ENCODE results near the gene ARL16.

ARL16 gene

GRCh38 chr17:81714412-81715106, 31.0 kb upstream of the ARL16 start:
- TF ChIP-seq CEBPB (IDR thresholded peaks at IDR 0.05) (no peak), EP300 (IDR thresholded peaks at IDR 0.05; ENCODE audit: borderline replicate concordance) (no peak), NFIC (IDR thresholded peaks at IDR 0.05) (no peak), TEAD4 (IDR thresholded peaks at IDR 0.05) (no peak), TAF1 (IDR thresholded peaks at IDR 0.05; ENCODE audit: low read depth) (no peak), CREB1 (IDR thresholded peaks at IDR 0.05; ENCODE audit: low read depth) (no peak), REST (IDR thresholded peaks at IDR 0.05; ENCODE audit: low read depth) (no peak), MAX (IDR thresholded peaks at IDR 0.05) (no peak), FOXM1 (IDR thresholded peaks at IDR 0.05; ENCODE audit: borderline replicate concordance, low read depth) (no peak), YY1 (IDR thresholded peaks at IDR 0.05; ENCODE audit: low read depth) (no peak)

- TF ChIP-seq YY1 (IDR thresholded peaks at IDR 0.05; ENCODE audit: low read depth), result no peak
- no peak for TF ChIP-seq EGR1 (IDR thresholded peaks at IDR 0.05)
- TF ChIP-seq REST (IDR thresholded peaks at IDR 0.05; ENCODE audit: low read depth), result no peak
- TF ChIP-seq RAD21 (IDR thresholded peaks at IDR 0.05; ENCODE audit: low read depth), result no peak
- no peak for TF ChIP-seq CREB1 (IDR thresholded peaks at IDR 0.05; ENCODE audit: low read depth)
- TF ChIP-seq TEAD4 (IDR thresholded peaks at IDR 0.05), result no peak
- no peak for TF ChIP-seq NFIC (IDR thresholded peaks at IDR 0.05)
- no peak for TF ChIP-seq EP300 (IDR thresholded peaks at IDR 0.05; ENCODE audit: borderline replicate concordance)
- no peak for TF ChIP-seq FOXM1 (IDR thresholded peaks at IDR 0.05; ENCODE audit: borderline replicate concordance, low read depth)
Observed at GRCh38 chr17:81713556-81714411, 30.2 kb upstream of the ARL16 start.

- TF ChIP-seq TCF12 (IDR thresholded peaks at IDR 0.05; ENCODE audit: low read depth) (no peak), CREB1 (IDR thresholded peaks at IDR 0.05; ENCODE audit: low read depth) (no peak), TAF1 (IDR thresholded peaks at IDR 0.05; ENCODE audit: low read depth) (no peak), TEAD4 (IDR thresholded peaks at IDR 0.05) (no peak), CEBPB (IDR thresholded peaks at IDR 0.05) (no peak), MAX (IDR thresholded peaks at IDR 0.05) (no peak), USF1 (IDR thresholded peaks at IDR 0.05) (no peak), EP300 (IDR thresholded peaks at IDR 0.05; ENCODE audit: borderline replicate concordance) (no peak), EGR1 (IDR thresholded peaks at IDR 0.05) (no peak), FOXM1 (IDR thresholded peaks at IDR 0.05; ENCODE audit: borderline replicate concordance, low read depth) (no peak), REST (IDR thresholded peaks at IDR 0.05; ENCODE audit: low read depth) (no peak), NFIC (IDR thresholded peaks at IDR 0.05) (no peak), ZBTB7A (IDR thresholded peaks at IDR 0.05; ENCODE audit: low read depth) (no peak), YY1 (IDR thresholded peaks at IDR 0.05; ENCODE audit: low read depth) (no peak), RAD21 (IDR thresholded peaks at IDR 0.05; ENCODE audit: low read depth) (no peak)
Observed at GRCh38 chr17:81713004-81713555, 29.5 kb upstream of the ARL16 start.

- TF ChIP-seq NFIC (IDR thresholded peaks at IDR 0.05), result no peak
- no peak for TF ChIP-seq EGR1 (IDR thresholded peaks at IDR 0.05)
- TF ChIP-seq ZBTB7A (IDR thresholded peaks at IDR 0.05; ENCODE audit: low read depth), result no peak
- no peak for TF ChIP-seq EP300 (IDR thresholded peaks at IDR 0.05; ENCODE audit: borderline replicate concordance)
- TF ChIP-seq YY1 (IDR thresholded peaks at IDR 0.05; ENCODE audit: low read depth), result no peak
- TF ChIP-seq TEAD4 (IDR thresholded peaks at IDR 0.05), result no peak
Observed at GRCh38 chr17:81712468-81713003, 28.9 kb upstream of the ARL16 start.
